Activated CD4-positive, alpha-beta T cell treated with anti-CD3 and anti-CD28 coated beads for 36 hours (primary cell): ENCODE measurements around the gene SLCO3A1. TPM values are rescaled to one million over a fixed set of nuclear protein-coding genes. Genes with fewer than 3 reads are reported as not detected.

Source experiments
- ATAC-seq: fragments of 200-7000 bp; cut with Tn5 transposase; one replicate; pipeline ENCODE4 v1.10.0; 2021; ENCODE audit warnings: mild to moderate bottlenecking, moderate library complexity
- CTCF ChIA-PET: fragments of 350-600 bp; sonication (Branson Sonifier 250); formaldehyde crosslinking; loops from one replicate; lab custom pipeline; 2021; ENCODE audit warnings: antibody characterized with exemption; lab: Charles Lee
- POLR2A ChIA-PET: fragments of 350-600 bp; sonication (Branson Sonifier 250); formaldehyde crosslinking; loops from one replicate; lab custom pipeline; 2021; ENCODE audit warnings: antibody characterized with exemption, inconsistent platforms; lab: Charles Lee
- DNase-seq: peaks from one replicate; pipeline ENCODE4 v3.0.0-alpha.2; 2020
- H3K27ac Mint-ChIP-seq: one replicate; pipeline ENCODE4 v1.8.0; 2021; ENCODE audit warnings: mixed read lengths
- H3K27me3 Mint-ChIP-seq: one replicate; pipeline ENCODE4 v1.8.0; 2021; ENCODE audit warnings: mixed read lengths
- H3K36me3 Mint-ChIP-seq: one replicate; pipeline ENCODE4 v1.8.0; 2021; ENCODE audit warnings: low read depth, mixed read lengths
- H3K4me1 Mint-ChIP-seq: one replicate; pipeline ENCODE4 v1.8.0; 2021; ENCODE audit warnings: mixed read lengths
- H3K4me3 Mint-ChIP-seq: one replicate; pipeline ENCODE4 v1.8.0; 2021; ENCODE audit warnings: mild to moderate bottlenecking, moderate library complexity, mixed read lengths
- H3K9me3 Mint-ChIP-seq: one replicate; pipeline ENCODE4 v1.8.0; 2021; ENCODE audit warnings: low read depth, mixed read lengths
- intact Hi-C, 2 experiments: fragments of 100-400 bp; cut with DNase I in 1 of 2; cut with micrococcal nuclease in 1 of 2; formaldehyde crosslinking; loops; one replicate each; pipeline versions ENCODE4 v1.14.2 to v1.15.1; 2022 to 2024; cut with DNase I, micrococcal nuclease
- total RNA-seq, 2 experiments: library from RNA; stranded (reverse); gene quantifications; one replicate each; pipeline ENCODE4 v1.2.3, GENCODE V29; 2021

The SLCO3A1 gene
- total RNA-seq, 2 experiments from 2014 or later = 5.6 to 5.8 TPM

DNA sequence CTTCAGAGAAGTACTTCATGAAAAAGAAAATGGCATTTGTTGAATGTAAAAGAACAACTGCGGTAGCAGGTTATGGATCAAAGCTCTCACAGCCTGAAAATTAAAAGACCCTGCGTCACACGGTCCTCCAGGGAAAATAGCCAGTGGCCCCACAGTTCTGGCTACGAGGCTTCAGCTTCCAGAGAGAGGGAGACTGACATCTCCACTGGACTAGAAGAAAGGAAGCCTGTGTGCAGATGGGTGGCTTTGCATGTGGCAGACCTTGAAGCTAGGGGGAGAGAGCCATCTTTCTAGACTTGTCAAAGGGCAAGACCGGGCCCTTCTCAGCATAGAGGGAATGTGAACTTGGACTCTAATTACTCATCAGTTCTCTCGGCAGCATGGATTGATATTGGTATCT lies 159.4 kb downstream of the SLCO3A1 start:
- H3K4me3 Mint-ChIP-seq = no peak overlapping the region
- intact Hi-C loops = loop anchor here (1.0 to 5.0 kb wide), 4 partner anchors 54 to 156 kb away; no protein-coding TSS in a partner anchor

DNA sequence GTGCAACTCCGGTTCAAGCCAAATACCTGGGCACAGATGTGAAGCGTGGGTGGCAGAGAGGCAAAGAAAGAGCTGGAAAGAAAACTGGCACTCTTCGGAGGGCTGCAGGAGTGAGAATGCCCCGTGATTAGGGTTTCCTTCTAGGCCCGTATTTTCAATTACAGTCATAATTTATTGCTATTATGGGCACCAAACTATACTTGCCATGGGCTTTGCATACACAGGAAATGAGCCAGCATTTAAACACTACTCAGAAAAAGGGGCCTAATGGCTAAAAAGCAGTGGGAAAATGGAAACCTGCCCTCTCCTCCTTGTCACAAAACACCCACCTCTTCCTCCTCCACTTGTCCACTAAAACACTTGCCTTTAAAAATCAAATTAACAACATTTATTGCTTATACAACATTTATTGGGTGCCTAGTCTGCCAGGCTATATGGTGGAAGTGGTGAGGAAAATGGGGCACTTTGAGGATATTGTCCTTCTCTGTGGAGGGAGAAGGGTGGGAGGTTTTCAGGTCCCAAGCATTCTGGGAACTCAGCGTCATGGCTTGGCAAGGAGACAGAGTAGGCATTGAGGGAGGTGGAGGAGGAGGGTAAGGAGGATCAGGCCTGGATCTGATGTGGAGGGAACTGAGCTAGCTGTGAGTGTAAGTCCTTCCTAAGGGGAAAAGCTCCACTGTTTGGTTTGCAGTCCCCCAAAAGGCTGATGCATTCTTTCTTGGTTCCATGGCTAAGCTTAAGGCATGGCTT lies 160.9 kb downstream of the SLCO3A1 start:
- Mint-ChIP-seq H3K36me3 (no peaks in the 10 kb centered on the region), H3K27ac (peak overlapping the region; percentile 26), H3K4me1 (peaks cover 51% of the 10 kb centered on the region), H3K9me3 (no peaks in the 10 kb centered on the region), H3K4me3 (no peak overlapping the region), H3K27me3 (no peaks in the 10 kb centered on the region)
- ChIA-PET CTCF (interaction anchor here (0.8 to 1.4 kb wide), 2 partner anchors 22 to 83 kb away, joined by 3 to 4 read pairs; no protein-coding TSS in a partner anchor), POLR2A (no interaction called here)
- ATAC-seq = no peak
- no peak for DNase-seq
- intact Hi-C loops = loop anchor here (5.0 kb wide), 3 partner anchors 53 to 157 kb away; no protein-coding TSS in a partner anchor

More for the DNA sequence above, 159.4 kb downstream of the SLCO3A1 start:
- H3K9me3 Mint-ChIP-seq = no peaks in the 10 kb centered on the region
- peaks cover 67% of the 10 kb centered on the region for H3K4me1 Mint-ChIP-seq
- DNase-seq = no peak
- CTCF ChIA-PET = no interaction called here
- no peaks in the 10 kb centered on the region for H3K36me3 Mint-ChIP-seq
- H3K27me3 Mint-ChIP-seq = no peaks in the 10 kb centered on the region
- no peak overlapping the region for H3K27ac Mint-ChIP-seq
- ATAC-seq = no peak
- POLR2A ChIA-PET = no interaction called here

DNA sequence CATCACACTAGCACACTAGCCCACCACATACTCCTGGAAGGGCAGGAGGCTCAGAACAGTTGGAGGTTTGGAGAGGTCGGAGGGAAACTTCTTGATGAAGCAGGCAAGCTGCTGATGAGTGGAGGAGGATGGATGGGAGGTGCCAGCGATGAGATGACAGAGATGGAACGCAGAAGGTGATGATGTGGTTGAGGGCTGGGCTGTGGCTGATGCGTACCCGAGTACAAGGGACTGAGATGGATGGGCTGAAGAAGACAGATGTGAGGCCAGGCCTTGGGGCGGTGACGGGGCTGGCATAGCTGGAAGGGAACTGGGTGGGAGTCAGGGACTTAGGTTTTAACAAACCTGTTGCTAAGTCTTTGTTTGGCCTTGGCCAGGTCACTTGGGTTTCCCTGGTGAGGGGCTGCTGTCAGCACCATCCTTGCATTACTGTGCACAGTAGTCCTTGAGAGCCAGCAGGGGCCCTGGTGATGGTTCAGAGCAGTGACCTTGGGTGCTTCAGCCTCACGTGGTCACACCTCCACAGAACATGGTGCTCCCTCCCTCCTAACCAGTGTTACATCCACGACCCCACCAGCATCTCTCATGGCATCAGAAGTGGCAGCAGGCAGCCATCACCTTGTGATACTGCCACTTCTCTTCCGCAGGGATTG lies 164.5 kb downstream of the SLCO3A1 start:
- intact Hi-C loops = no loop called here
- Mint-ChIP-seq H3K27ac (no peak overlapping the region), H3K36me3 (no peaks in the 10 kb centered on the region), H3K4me1 (peaks cover 26% of the 10 kb centered on the region), H3K9me3 (no peaks in the 10 kb centered on the region), H3K27me3 (no peaks in the 10 kb centered on the region), H3K4me3 (no peak overlapping the region)
- ATAC-seq = no peak
- POLR2A ChIA-PET = interaction anchor here (0.6 kb wide), 1 partner anchor 1269 kb away, joined by 3 read pairs; no protein-coding TSS in a partner anchor
- CTCF ChIA-PET = interaction anchor here (0.7 kb wide), 1 partner anchor 94 kb away, joined by 3 read pairs; no protein-coding TSS in a partner anchor
- DNase-seq = no peak

DNA sequence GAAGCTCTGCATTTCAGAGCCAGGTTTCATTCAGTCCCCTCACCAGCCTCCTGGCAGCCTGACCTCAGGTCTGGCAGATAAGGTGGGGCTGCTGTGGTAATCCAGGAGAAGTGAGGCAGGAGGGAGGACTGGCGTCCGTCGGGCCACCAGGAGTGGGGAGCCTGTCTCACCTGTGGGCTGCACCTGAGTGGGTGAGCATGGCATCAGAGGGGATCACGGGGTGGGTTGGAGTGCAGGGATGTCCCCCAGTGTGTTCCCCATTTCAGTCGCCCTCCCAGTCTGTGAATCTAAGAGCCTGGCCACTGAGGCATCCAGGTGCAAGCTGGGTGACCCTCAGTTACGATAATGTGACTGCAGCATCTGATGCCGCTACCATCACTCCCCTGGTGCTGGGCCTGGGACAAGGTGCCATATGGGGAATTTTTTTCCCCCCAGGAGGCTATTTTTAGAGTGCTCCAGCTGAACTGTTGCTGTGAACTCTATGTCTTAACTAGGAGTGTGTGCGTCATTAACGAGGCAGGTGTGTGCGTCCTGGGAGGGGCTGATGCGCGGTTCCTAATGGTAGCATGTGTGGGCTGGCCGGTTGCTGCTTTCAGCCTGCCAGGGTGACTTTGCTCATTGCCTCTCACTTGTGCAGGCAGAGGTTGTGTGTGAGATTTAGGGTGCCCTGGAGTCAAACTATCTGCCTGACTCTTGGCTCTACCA lies 165.2 kb downstream of the SLCO3A1 start:
- H3K4me1 Mint-ChIP-seq = peaks cover 22% of the 10 kb centered on the region
- no peaks in the 10 kb centered on the region for H3K9me3 Mint-ChIP-seq
- no peaks in the 10 kb centered on the region for H3K36me3 Mint-ChIP-seq
- no peak overlapping the region for H3K27ac Mint-ChIP-seq
- intact Hi-C loops = no loop called here
- H3K27me3 Mint-ChIP-seq = no peaks in the 10 kb centered on the region
- ATAC-seq (no peak), DNase-seq (no peak)
- CTCF ChIA-PET = interaction anchor here (0.6 kb wide), 1 partner anchor 260 kb away, joined by 3 read pairs; no protein-coding TSS in a partner anchor
- POLR2A ChIA-PET = no interaction called here
- no peak overlapping the region for H3K4me3 Mint-ChIP-seq

DNA sequence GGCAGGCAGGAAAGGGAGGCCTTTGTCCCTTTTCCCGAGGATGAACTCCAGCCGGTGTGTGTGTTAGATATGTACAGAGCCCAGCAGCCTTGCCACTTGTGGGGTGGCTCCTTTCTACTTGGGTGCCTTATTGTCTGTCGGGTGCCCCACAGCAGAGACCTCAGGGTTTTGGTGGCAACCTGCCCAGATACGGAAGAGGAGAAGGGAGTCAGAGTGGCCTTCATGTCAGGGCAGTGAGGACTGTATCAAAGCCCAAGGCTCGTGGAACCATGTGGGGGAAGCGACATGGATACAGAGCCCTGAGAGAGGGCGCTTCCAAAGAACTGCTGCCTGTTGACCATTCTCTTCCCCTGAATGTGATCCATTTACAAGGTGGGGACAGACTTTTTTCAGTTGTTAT lies 166.2 kb downstream of the SLCO3A1 start:
- ChIA-PET CTCF (interaction anchor here (0.6 kb wide), 1 partner anchor 259 kb away, joined by 3 read pairs; no protein-coding TSS in a partner anchor), POLR2A (no interaction called here)
- H3K4me3 Mint-ChIP-seq = no peak overlapping the region
- DNase-seq (no peak), ATAC-seq (no peak)
- H3K27ac Mint-ChIP-seq = no peak overlapping the region
- intact Hi-C loops = no loop called here
- H3K27me3 Mint-ChIP-seq = no peaks in the 10 kb centered on the region
- no peaks in the 10 kb centered on the region for H3K36me3 Mint-ChIP-seq
- H3K9me3 Mint-ChIP-seq = no peaks in the 10 kb centered on the region
- H3K4me1 Mint-ChIP-seq = peaks cover 13% of the 10 kb centered on the region

DNA sequence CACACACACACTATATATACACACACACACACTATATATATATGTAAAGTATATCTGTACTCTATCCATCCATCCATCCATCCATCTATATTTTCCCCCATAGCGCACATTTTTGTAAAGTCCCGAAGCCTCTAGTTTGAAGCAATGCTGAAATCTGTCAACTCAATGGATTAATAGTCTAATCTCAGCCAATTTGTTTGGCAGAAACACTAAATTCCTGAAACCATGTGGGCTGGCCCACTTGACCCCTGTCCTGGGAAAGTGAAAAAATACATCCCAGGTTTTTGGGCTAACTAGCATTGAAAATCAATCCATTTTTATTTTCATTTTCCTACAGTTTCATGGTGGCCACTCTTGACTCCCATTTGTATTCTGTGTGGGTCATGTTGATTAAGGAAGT lies 166.7 kb downstream of the SLCO3A1 start:
- H3K27ac Mint-ChIP-seq = no peak overlapping the region
- no peaks in the 10 kb centered on the region for H3K36me3 Mint-ChIP-seq
- ATAC-seq (no peak), DNase-seq (no peak)
- no peaks in the 10 kb centered on the region for H3K27me3 Mint-ChIP-seq
- H3K9me3 Mint-ChIP-seq = no peaks in the 10 kb centered on the region
- ChIA-PET CTCF (no interaction called here), POLR2A (no interaction called here)
- intact Hi-C loops = no loop called here
- no peak overlapping the region for H3K4me3 Mint-ChIP-seq
- H3K4me1 Mint-ChIP-seq = peaks cover 8% of the 10 kb centered on the region

DNA sequence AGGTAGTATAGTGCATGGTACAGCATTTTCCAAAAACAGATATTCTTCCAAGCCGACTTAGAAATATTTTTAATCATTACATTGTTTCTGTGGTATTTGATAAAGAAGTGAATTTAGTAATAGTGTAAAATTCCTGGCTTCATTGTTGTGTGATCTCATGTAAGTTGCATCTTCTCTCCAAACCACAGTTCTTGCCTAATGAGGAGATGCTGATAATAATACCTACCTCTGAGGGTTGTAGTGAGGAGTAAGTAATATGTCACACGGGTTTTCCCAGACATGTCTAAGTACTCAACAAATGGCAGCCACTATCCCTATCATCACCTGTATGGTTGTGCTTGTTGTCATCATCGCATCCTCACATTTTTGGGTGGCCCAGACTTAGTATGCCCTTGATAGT lies 167.3 kb downstream of the SLCO3A1 start:
- no peak overlapping the region for H3K27ac Mint-ChIP-seq
- no peak overlapping the region for H3K4me3 Mint-ChIP-seq
- no peaks in the 10 kb centered on the region for H3K27me3 Mint-ChIP-seq
- no peak for ATAC-seq
- intact Hi-C loops = no loop called here
- no peaks in the 10 kb centered on the region for H3K36me3 Mint-ChIP-seq
- ChIA-PET POLR2A (no interaction called here), CTCF (no interaction called here)
- no peak for DNase-seq
- peaks cover 8% of the 10 kb centered on the region for H3K4me1 Mint-ChIP-seq
- H3K9me3 Mint-ChIP-seq = no peaks in the 10 kb centered on the region

DNA sequence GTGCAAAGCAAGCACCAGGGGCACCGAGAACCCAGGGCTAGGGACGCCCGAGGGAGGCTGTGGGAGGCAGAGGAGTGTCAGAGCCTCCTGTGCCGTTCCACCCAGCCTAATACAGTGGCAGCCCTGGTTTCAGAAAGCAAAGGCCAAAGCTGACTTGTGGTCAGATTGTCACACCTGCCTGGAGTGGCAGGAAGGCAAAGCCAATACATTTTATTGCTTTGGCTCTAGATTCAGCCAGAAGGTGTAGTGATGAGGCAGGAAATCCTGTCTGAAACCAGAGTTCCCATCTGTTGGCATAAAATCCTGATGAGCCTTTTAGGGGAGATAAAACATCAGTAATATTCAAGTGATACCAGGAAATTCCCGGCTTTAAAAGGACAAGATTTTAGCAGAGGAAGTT lies 168.3 kb downstream of the SLCO3A1 start:
- Mint-ChIP-seq H3K36me3 (no peaks in the 10 kb centered on the region), H3K27ac (no peak overlapping the region), H3K27me3 (no peaks in the 10 kb centered on the region), H3K9me3 (no peaks in the 10 kb centered on the region), H3K4me3 (no peak overlapping the region), H3K4me1 (peaks cover 4% of the 10 kb centered on the region)
- ATAC-seq = no peak
- no peak for DNase-seq
- intact Hi-C loops = no loop called here
- ChIA-PET POLR2A (no interaction called here), CTCF (no interaction called here)

DNA sequence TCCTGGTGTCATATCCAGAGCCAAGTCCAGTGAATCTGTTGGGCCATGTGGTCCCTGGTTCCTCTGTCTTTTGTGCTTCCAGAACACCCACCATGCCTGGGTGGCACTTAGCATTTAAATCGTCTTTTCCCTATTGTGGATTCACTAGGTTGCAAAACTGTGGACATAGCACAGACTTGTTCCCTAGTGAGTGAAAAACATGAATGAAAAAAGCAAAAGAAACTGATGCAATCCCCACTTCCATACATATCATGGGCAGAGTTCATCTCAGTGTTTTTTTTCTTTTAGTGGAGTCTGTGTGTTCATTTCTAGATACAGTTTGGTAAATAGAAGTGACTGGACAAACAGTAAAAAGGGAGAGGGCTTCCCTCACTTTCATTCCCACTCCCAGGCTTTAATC lies 170.5 kb downstream of the SLCO3A1 start:
- H3K4me3 Mint-ChIP-seq = no peak overlapping the region
- H3K27ac Mint-ChIP-seq = no peak overlapping the region
- ChIA-PET POLR2A (no interaction called here), CTCF (interaction anchor here (0.7 to 1.2 kb wide), 2 partner anchors 43 to 105 kb away, joined by 3 read pairs; no protein-coding TSS in a partner anchor)
- no peaks in the 10 kb centered on the region for H3K9me3 Mint-ChIP-seq
- H3K36me3 Mint-ChIP-seq = no peaks in the 10 kb centered on the region
- DNase-seq (no peak), ATAC-seq (no peak)
- H3K27me3 Mint-ChIP-seq = no peaks in the 10 kb centered on the region
- intact Hi-C loops = no loop called here
- peaks cover 4% of the 10 kb centered on the region for H3K4me1 Mint-ChIP-seq

DNA sequence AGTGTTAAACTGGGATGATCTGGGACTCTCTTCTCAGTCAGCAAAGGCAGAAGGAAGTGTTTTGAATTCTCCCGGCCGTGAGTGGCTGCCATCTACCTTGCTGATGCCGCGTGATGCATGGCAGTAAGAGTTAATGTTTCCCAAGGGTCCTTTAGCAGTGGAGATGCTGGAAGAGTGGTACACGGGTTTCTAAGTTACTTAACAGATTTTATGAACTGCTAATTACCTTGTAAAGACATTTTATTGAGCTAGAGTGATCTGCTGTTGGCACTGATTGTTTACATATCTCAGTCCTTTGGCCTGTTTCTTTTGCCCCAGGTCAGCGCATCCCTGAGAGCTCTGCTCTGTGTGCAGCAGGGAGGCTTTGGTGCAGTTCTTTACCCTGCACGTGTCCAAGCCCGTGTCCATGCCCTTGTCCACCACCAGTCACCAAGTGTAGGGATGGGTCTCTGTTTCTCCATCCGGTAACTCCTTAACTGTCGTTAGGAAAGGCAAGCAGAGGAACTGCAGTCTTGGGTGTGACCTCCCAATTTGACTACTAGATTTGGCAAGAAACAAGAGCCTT lies 172.3 kb downstream of the SLCO3A1 start:
- POLR2A ChIA-PET = no interaction called here
- CTCF ChIA-PET = no interaction called here
- Mint-ChIP-seq H3K27me3 (no peaks in the 10 kb centered on the region), H3K9me3 (no peaks in the 10 kb centered on the region), H3K36me3 (no peaks in the 10 kb centered on the region), H3K4me1 (peaks cover 7% of the 10 kb centered on the region), H3K4me3 (no peak overlapping the region), H3K27ac (no peak overlapping the region)
- intact Hi-C loops = no loop called here
- ATAC-seq (no peak), DNase-seq (no peak)

DNA sequence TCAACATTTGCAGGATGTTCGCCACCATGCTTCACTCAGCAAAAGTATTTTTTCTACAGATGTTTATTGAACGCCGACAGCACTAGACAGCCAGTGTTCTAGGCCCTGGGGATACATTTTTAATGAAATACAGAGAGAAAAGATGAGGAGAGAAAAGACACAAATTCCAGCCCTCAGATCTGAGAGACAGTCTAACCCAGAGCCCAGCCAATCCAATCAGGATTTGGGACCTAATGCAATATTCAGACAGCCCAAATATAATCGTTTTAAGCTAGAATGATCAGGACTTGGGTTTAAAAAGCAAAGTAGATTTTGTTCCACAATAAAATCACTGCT lies 174.8 kb downstream of the SLCO3A1 start:
- ChIA-PET POLR2A (no interaction called here), CTCF (no interaction called here)
- H3K27ac Mint-ChIP-seq = no peak overlapping the region
- intact Hi-C loops = no loop called here
- no peaks in the 10 kb centered on the region for H3K9me3 Mint-ChIP-seq
- no peak for ATAC-seq
- no peak for DNase-seq
- H3K4me1 Mint-ChIP-seq = peaks cover 13% of the 10 kb centered on the region
- no peaks in the 10 kb centered on the region for H3K27me3 Mint-ChIP-seq
- no peaks in the 10 kb centered on the region for H3K36me3 Mint-ChIP-seq
- no peak overlapping the region for H3K4me3 Mint-ChIP-seq
